ENCODE results near the gene VANGL2.
A peak's percentile ranks its signal among the peaks of the same experiment; 100 is the strongest.

DNA sequence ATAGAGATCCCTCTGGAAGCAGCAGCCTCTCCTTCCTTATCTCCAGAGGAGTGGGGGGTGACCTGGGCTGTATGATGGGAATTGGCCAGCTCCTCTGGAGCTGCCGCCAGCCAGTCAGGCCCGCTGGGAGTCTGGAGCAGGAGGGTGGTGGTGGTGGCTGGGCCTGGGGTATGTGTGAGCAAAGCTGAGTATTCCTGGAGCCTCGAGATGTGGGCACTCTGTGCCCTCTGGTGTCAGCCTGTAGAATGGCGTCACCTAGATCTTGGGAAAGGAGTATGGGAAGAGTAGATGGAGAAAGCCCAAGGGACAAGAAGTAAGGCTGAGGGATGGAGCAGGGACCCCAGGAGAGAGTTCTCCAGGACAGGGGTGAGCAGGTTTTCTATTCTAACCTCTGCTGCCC lies 16.0 kb downstream of the VANGL2 start:
- TF ChIP-seq, protein P1, sequence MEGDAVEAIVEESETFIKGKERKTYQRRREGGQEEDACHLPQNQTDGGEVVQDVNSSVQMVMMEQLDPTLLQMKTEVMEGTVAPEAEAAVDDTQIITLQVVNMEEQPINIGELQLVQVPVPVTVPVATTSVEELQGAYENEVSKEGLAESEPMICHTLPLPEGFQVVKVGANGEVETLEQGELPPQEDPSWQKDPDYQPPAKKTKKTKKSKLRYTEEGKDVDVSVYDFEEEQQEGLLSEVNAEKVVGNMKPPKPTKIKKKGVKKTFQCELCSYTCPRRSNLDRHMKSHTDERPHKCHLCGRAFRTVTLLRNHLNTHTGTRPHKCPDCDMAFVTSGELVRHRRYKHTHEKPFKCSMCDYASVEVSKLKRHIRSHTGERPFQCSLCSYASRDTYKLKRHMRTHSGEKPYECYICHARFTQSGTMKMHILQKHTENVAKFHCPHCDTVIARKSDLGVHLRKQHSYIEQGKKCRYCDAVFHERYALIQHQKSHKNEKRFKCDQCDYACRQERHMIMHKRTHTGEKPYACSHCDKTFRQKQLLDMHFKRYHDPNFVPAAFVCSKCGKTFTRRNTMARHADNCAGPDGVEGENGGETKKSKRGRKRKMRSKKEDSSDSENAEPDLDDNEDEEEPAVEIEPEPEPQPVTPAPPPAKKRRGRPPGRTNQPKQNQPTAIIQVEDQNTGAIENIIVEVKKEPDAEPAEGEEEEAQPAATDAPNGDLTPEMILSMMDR (IDR thresholded peaks at IDR 0.05), result peak in 1 of 5 experiments; percentile 4
- no peak for TF ChIP-seq EP300 (IDR thresholded peaks at IDR 0.05)
